HG03558 (cell line): Measurements from ENCODE around the gene CCZ1B.
"Not testable (repeated sequence)": the region's sequence is repeated elsewhere in the genome, so short reads cannot be mapped to it uniquely, and the experiment has no call there.

ENCODE experiments used
- ATAC-seq: cut with Tn5 transposase; IDR thresholded peaks from one replicate; pipeline ENCODE4 v1.9.1; 2021; ENCODE audit warnings: moderate number of reproducible peaks; ENCODE audit not compliant: unreplicated experiment; ENCODE audit errors: extremely low read depth

The CCZ1B gene

GRCh38 chr7:6826151-6826550 is at the start of gene CCZ1B:
Gene CCZ1B (minus strand): TSS chr7:6826275. CDS start chr7:6826197, 78 bp downstream.
- ATAC-seq: peak; percentile 97

- not testable (repeated sequence) for ATAC-seq
Measured at GRCh38 chr7:6875022-6875421, 48.9 kb upstream of the CCZ1B start.

GRCh38 chr7:6872246-6872945 is 46.3 kb upstream of the CCZ1B start:
- ATAC-seq: not testable (repeated sequence)

GRCh38 chr7:6871421-6872144 is 45.5 kb upstream of the CCZ1B start:
- not testable (repeated sequence) for ATAC-seq

GRCh38 chr7:6864751-6865150 is 38.7 kb upstream of the CCZ1B start:
- ATAC-seq: not testable (repeated sequence)

- not testable (repeated sequence) for ATAC-seq
Measured at GRCh38 chr7:6864188-6864587, 38.1 kb upstream of the CCZ1B start.

GRCh38 chr7:6862876-6863275 is 36.8 kb upstream of the CCZ1B start:
- not testable (repeated sequence) for ATAC-seq

- ATAC-seq: not testable (repeated sequence)
Measured at GRCh38 chr7:6857721-6858314, 31.7 kb upstream of the CCZ1B start.

GRCh38 chr7:6855563-6856131 is 29.6 kb upstream of the CCZ1B start:
- ATAC-seq: not testable (repeated sequence)

- ATAC-seq: not testable (repeated sequence)
Measured at GRCh38 chr7:6854747-6855562, 28.9 kb upstream of the CCZ1B start.

- ATAC-seq: not testable (repeated sequence)
Measured at GRCh38 chr7:6853681-6854080, 27.6 kb upstream of the CCZ1B start.

GRCh38 chr7:6849127-6849526 is 23.1 kb upstream of the CCZ1B start:
- not testable (repeated sequence) for ATAC-seq

GRCh38 chr7:6847751-6848150 is 21.7 kb upstream of the CCZ1B start:
- ATAC-seq: not testable (repeated sequence)

GRCh38 chr7:6845971-6846449 is 19.9 kb upstream of the CCZ1B start:
- not testable (repeated sequence) for ATAC-seq

- not testable (repeated sequence) for ATAC-seq
Measured at GRCh38 chr7:6843654-6844053, 17.6 kb upstream of the CCZ1B start.

GRCh38 chr7:6843092-6843491 is 17.0 kb upstream of the CCZ1B start:
- not testable (repeated sequence) for ATAC-seq

GRCh38 chr7:6842278-6842921 is 16.3 kb upstream of the CCZ1B start:
- ATAC-seq: not testable (repeated sequence)

GRCh38 chr7:6837081-6837480 is 11.0 kb upstream of the CCZ1B start:
- not testable (repeated sequence) for ATAC-seq

- not testable (repeated sequence) for ATAC-seq
Measured at GRCh38 chr7:6835521-6835920, 9.4 kb upstream of the CCZ1B start.
